ENCODE measurements around the gene CELF2.

CELF2 gene

DNA sequence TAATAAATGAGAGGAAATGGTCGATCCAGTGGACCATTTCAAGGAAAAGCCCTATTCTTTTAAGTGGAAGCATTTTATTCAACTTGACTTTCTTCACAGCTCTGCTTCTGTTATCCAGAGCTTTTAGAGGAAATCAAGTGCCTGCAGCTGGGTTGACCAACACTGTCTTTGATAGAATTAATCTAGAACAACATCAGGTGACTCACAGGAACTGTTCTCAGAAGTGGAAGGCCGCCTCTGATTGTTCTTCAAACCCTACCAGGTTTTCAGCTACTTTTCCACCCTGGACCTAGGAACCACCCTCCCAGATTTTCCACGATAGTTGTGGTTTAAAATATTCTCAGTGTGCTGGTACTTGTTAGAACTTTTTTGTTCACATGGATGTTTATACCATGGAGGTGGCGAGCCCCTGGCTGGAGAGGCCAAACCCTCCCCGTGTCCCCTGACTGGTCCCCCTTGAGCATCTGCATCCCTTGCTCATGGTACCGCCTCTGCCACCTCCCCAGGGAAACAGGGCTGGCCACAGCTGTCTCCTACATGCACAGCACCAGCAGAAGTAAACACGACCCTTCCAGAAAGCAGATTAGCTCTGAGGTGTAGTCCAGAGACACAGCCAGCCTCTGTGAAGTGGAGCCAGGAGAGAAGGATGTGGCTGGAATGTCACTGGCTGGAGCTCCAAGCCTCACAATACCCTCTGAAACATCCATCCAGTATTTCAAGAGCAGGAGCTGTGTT lies 300.4 kb downstream of the CELF2 start:
- peaks cover 12% of the 10 kb centered on the region for H3K36me3 Mint-ChIP-seq (ENCODE audit: low read depth)

DNA sequence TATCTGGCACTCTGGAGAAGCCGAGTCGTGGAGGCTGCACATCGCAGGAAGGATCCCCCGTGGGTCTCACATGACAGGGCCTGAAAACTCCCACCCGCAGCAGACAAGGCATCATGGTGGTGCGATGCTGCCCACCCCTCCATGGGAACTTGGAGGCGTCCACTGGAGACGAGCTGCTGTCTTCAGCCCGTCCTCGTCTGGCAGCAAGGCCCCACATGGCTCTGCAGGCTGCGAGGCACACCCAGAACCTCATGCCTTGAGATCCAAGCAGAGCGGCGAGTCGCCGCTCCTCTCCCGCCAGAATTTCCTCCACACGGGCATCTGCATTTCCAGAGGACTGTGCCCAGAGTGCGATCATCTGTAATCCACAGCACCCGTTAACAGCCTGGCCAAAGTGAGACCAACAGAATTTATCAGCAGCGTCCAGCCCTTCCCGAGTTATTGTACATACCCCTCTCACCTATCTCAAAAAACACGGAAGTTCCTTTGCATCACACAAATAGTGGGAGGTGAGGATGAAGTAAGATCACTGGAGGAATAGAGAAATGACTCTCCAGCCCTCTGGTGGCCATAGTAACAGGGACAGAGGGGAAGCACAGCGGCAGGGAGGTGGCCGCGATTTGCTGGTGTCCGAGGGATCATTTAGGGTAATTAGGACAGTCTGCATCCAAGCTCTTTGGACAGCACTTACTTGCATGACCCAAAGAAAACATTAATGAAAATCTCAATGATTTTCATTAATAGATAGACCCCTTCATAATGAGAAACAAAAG lies 301.3 kb downstream of the CELF2 start:
- H3K27ac Mint-ChIP-seq: no peak overlapping the region
- peaks cover 8% of the 10 kb centered on the region for H3K9me3 Mint-ChIP-seq
- H3K36me3 Mint-ChIP-seq (ENCODE audit: low read depth): peaks cover 9% of the 10 kb centered on the region
- DNase-seq: no peak
- peaks cover 15% of the 10 kb centered on the region for H3K4me1 Mint-ChIP-seq
- peaks cover 14% of the 10 kb centered on the region for H3K27me3 Mint-ChIP-seq (ENCODE audit: low read depth, poor library complexity)
- no peak overlapping the region for H3K4me3 Mint-ChIP-seq
- TF ChIP-seq, protein P1, sequence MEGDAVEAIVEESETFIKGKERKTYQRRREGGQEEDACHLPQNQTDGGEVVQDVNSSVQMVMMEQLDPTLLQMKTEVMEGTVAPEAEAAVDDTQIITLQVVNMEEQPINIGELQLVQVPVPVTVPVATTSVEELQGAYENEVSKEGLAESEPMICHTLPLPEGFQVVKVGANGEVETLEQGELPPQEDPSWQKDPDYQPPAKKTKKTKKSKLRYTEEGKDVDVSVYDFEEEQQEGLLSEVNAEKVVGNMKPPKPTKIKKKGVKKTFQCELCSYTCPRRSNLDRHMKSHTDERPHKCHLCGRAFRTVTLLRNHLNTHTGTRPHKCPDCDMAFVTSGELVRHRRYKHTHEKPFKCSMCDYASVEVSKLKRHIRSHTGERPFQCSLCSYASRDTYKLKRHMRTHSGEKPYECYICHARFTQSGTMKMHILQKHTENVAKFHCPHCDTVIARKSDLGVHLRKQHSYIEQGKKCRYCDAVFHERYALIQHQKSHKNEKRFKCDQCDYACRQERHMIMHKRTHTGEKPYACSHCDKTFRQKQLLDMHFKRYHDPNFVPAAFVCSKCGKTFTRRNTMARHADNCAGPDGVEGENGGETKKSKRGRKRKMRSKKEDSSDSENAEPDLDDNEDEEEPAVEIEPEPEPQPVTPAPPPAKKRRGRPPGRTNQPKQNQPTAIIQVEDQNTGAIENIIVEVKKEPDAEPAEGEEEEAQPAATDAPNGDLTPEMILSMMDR (IDR thresholded peaks at IDR 0.05): no peak

More for the DNA sequence above, 300.4 kb downstream of the CELF2 start:
- Mint-ChIP-seq H3K27me3 (ENCODE audit: low read depth, poor library complexity) (peaks cover 18% of the 10 kb centered on the region), H3K4me1 (peaks cover 17% of the 10 kb centered on the region), H3K9me3 (peaks cover 15% of the 10 kb centered on the region), H3K4me3 (no peak overlapping the region), H3K27ac (no peak overlapping the region)
- DNase-seq: no peak
- TF ChIP-seq, protein P1 (IDR thresholded peaks at IDR 0.05): no peak

DNA sequence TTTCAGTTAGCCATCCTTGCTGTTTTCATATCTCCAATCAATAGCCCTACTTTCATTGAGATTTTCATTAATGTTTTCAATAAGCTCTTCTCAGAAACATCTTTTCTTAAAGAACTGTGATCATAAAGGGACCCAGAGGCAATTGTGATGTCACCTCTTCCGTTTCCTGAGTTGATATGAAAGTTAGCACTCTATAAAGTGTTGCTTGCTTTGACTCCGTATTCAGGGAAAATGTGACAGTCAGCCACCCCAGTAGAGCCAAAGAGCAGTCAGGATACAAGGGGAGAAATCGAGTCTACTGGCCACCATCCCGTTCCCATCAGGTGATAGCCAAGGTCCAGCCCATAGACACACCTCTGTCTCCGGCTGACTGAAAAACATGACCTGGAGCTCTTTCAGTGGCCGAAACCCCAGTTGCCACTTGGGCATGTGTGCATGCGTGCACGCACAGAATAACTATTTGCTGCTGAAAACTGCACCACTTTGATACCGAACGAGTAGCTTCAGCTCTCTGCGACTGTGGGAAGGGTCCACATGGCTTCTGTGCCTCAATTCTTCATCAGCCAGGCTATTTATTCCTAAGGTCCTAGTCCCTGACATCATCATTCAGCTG lies 302.4 kb downstream of the CELF2 start:
- H3K4me1 Mint-ChIP-seq: peaks cover 9% of the 10 kb centered on the region
- peaks cover 17% of the 10 kb centered on the region for H3K27me3 Mint-ChIP-seq (ENCODE audit: low read depth, poor library complexity)
- TF ChIP-seq, protein P1 (IDR thresholded peaks at IDR 0.05): no peak
- H3K27ac Mint-ChIP-seq: no peak overlapping the region
- H3K9me3 Mint-ChIP-seq: no peaks in the 10 kb centered on the region
- peaks cover 5% of the 10 kb centered on the region for H3K36me3 Mint-ChIP-seq (ENCODE audit: low read depth)
- H3K4me3 Mint-ChIP-seq: no peak overlapping the region
- DNase-seq: no peak

DNA sequence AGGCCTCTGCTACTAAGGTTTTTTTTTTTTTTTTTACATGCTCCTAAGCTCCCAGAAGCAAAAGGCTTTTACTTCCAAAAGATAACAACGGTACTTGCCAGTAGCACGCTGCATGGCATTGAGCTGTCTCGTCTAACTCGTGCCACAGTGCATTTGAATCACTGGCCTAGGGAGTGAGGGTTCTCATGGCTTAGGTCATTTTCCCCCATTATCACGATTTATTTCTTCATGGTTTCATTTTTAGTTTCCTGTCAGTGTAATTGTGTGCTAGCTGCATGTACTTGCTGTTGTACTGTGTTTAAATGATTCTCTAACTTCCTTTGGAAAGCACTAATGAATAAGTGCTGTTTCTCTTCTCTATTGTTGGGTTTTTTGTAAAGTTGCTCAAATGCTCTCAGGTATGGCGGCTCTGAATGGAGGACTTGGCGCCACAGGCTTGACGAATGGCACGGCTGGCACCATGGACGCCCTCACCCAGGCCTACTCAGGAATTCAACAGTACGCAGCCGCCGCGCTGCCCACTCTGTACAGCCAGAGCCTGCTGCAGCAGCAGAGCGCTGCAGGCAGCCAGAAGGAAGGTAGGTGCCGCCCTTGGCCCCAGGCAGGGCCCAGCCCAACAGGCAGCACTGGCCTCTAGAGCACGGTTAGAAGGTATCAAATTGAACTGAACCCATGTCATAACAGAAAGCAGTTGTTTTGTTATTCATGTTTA lies 303.3 kb downstream of the CELF2 start:
- no peak overlapping the region for H3K4me3 Mint-ChIP-seq
- no peaks in the 10 kb centered on the region for H3K9me3 Mint-ChIP-seq
- H3K27me3 Mint-ChIP-seq (ENCODE audit: low read depth, poor library complexity): peaks cover 13% of the 10 kb centered on the region
- TF ChIP-seq, protein P1 (IDR thresholded peaks at IDR 0.05): no peak
- H3K27ac Mint-ChIP-seq: peak overlapping the region; percentile 8
- H3K36me3 Mint-ChIP-seq (ENCODE audit: low read depth): peaks cover 2% of the 10 kb centered on the region
- no peak for DNase-seq
- peaks cover 9% of the 10 kb centered on the region for H3K4me1 Mint-ChIP-seq

DNA sequence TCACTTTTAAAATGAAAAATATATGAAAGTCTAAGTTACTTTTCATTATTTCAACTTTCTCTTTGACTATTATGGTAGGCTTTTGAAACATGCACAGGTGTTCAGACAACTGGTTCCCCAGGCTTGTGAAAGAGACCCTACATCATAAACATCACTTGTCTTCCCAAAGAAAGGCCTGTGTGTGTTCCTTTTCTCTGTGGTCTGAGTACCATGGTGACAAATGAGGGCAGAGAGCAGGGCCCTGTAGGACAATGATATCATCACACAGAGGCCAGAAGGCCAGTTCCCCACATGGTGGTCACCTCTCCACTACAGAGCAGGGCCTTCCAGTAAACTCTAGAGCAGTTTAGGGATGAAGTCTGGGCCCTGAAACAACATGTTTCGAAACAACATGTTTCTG lies 305.0 kb downstream of the CELF2 start:
- TF ChIP-seq, protein P1 (IDR thresholded peaks at IDR 0.05): no peak
- no peak overlapping the region for H3K27ac Mint-ChIP-seq
- H3K4me1 Mint-ChIP-seq: peaks cover 14% of the 10 kb centered on the region
- DNase-seq: no peak
- no peaks in the 10 kb centered on the region for H3K9me3 Mint-ChIP-seq
- H3K36me3 Mint-ChIP-seq (ENCODE audit: low read depth): no peaks in the 10 kb centered on the region
- peaks cover 15% of the 10 kb centered on the region for H3K27me3 Mint-ChIP-seq (ENCODE audit: low read depth, poor library complexity)
- H3K4me3 Mint-ChIP-seq: no peak overlapping the region
